HUES64 (cell line): ENCODE measurements around the gene DGKB.

Source experiments
- H3K27ac ChIP-seq: 2 replicates; pipeline ENCODE4 v1.7.0; 2013; ENCODE audit warnings: low read depth, low read length, inconsistent platforms
- H3K27me3 ChIP-seq: 2 replicates; pipeline ENCODE4 v1.6.1; 2013; ENCODE audit warnings: mild to moderate bottlenecking, low read length; ENCODE audit not compliant: insufficient read depth
- H3K36me3 ChIP-seq: 2 replicates; pipeline ENCODE4 v1.6.1; 2013; ENCODE audit warnings: mild to moderate bottlenecking, low read length; ENCODE audit not compliant: insufficient read depth
- H3K4me1 ChIP-seq: 2 replicates; pipeline ENCODE4 v1.6.1; 2013; ENCODE audit warnings: mild to moderate bottlenecking, low read length, moderate library complexity; ENCODE audit not compliant: insufficient read depth
- H3K4me3 ChIP-seq: 2 replicates; pipeline ENCODE4 v1.5.1; 2013; ENCODE audit warnings: mild to moderate bottlenecking, low read length, moderate library complexity
- H3K9ac ChIP-seq: 2 replicates; pipeline ENCODE4 v1.6.1; 2013; ENCODE audit warnings: mild to moderate bottlenecking, low read depth, low read length
- H3K9me3 ChIP-seq: 2 replicates; pipeline ENCODE4 v1.6.1; 2013; ENCODE audit warnings: low read depth, low read length; ENCODE audit not compliant: insufficient read depth
- WGBS: fragments of 150-250, 120-280 bp; methylation state at CpG from one replicate; pipeline ENCODE4 v1.1.7; 2013; ENCODE audit warnings: missing lambda C conversion rate; 5-methylcytosine and 5-hydroxymethylcytosine counted together

DGKB gene

DNA sequence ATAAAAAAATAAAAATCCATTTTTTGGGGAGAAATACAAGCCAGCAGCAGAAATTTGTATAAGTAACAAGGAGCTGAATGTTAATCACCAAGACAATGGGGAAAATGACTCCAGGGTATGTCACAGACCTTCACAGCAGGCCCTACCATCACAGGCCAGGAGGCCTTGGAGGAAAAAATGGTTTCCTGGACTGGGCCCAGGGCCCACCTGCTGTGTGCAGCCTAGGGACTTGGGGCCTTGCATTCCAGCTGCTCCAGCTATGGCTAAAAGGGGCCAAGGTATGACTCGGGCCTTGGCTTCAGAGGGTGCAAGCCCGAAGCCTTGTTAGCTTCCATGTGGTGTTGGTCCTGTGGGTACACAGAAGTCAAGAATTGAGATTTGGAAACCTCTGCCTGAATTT is 126.3 kb downstream of the DGKB start:
- no peak overlapping the region for H3K9ac ChIP-seq
- no peak overlapping the region for H3K27ac ChIP-seq
- no peaks in the 10 kb centered on the region for H3K36me3 ChIP-seq
- peaks cover 22% of the 10 kb centered on the region for H3K9me3 ChIP-seq
- H3K27me3 ChIP-seq = no peaks in the 10 kb centered on the region
- 95% methylated on average over 2 of the region's 2 CpGs for WGBS
- 0 out of 2 replicates have a peak, but pooled peaks cover 5% of the 10 kb centered on the region for H3K4me1 ChIP-seq
- H3K4me3 ChIP-seq = no peak overlapping the region

DNA sequence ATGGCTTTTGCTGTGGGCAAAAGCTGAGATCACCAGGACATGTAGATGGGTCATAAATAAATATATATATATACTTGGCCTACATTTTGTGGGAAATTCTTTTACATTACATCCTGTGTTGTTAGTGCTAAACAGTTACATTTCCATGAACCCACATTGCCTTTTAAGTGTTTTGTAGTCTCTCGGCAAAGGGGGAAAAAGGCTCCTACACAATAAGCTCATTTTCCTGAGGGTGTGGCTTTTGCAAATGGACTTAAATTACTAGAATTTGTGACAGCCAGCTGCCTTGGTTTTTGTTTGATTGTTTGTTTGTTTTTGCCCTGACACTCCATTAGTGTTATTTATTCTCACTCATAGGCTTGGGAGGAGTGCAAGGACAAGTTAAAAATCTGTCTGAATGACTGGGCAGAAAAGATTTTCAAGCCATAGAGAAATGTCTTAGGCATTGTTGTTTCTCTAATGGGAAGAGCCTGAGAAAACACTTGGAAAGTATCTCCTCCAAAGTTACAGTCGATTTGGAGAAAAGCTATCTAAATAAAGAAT is 128.8 kb downstream of the DGKB start:
- no peak overlapping the region for H3K27ac ChIP-seq
- 78% methylated on average over 1 of the region's 2 CpGs for WGBS
- no peak overlapping the region for H3K9ac ChIP-seq
- H3K36me3 ChIP-seq = no peaks in the 10 kb centered on the region
- H3K4me3 ChIP-seq = no peak overlapping the region
- no peaks in the 10 kb centered on the region for H3K27me3 ChIP-seq
- peaks cover 15% of the 10 kb centered on the region; the same call in 1 of the 2 replicates for H3K4me1 ChIP-seq
- H3K9me3 ChIP-seq = peaks cover 22% of the 10 kb centered on the region

DNA sequence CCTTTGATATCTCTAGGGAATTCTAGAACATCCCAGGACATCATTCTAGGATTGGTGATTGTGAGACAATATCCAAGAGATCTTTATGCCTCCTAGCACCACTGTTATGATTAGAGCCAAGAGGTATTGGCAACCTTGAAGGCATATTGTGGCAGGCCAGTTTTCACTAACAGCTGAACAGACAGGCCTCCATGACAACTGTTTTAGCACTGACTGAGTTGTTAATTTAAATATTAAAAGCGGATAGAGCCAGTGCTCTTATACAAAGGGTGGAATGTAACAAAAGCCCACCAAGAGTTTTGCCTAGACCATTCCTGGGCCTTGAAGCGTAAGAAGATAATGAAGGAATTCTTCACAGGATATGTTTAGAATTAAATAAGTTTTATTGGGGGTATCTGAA is 131.9 kb downstream of the DGKB start:
- Histone ChIP-seq H3K4me1 (peaks cover 15% of the 10 kb centered on the region; the same call in 1 of the 2 replicates), H3K36me3 (no peaks in the 10 kb centered on the region), H3K27me3 (no peaks in the 10 kb centered on the region), H3K27ac (no peak overlapping the region), H3K9ac (no peak overlapping the region), H3K9me3 (0 out of 2 replicates have a peak, but pooled peaks cover 2% of the 10 kb centered on the region), H3K4me3 (no peak overlapping the region)
- 84% methylated on average over 2 of the region's 2 CpGs for WGBS

DNA sequence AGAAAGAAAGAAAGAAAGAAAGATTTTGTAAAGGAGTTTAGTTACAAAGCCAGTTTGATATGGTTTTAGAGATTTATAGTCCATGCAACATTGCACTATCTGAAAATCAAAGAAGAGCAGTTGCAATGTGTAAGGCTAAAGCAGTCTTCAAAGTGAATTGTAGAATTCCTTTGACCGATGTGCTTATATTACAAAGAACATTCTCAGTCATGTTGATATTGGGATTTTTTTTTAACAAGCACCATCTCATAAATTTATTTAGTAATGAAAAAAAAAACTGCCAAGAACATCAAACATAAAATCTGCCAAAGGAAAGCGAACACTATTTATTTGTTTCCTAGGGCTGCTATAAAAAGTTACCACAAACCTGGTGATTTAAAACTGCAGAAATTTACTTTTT is 133.3 kb downstream of the DGKB start:
- WGBS = 100% methylated on average over 1 of the region's 2 CpGs
- no peak overlapping the region for H3K4me3 ChIP-seq
- no peak overlapping the region for H3K27ac ChIP-seq
- no peaks in the 10 kb centered on the region for H3K27me3 ChIP-seq
- no peaks in the 10 kb centered on the region for H3K36me3 ChIP-seq
- H3K9me3 ChIP-seq = no peaks in the 10 kb centered on the region
- H3K4me1 ChIP-seq = peaks cover 15% of the 10 kb centered on the region; the same call in 1 of the 2 replicates
- H3K9ac ChIP-seq = no peak overlapping the region

DNA sequence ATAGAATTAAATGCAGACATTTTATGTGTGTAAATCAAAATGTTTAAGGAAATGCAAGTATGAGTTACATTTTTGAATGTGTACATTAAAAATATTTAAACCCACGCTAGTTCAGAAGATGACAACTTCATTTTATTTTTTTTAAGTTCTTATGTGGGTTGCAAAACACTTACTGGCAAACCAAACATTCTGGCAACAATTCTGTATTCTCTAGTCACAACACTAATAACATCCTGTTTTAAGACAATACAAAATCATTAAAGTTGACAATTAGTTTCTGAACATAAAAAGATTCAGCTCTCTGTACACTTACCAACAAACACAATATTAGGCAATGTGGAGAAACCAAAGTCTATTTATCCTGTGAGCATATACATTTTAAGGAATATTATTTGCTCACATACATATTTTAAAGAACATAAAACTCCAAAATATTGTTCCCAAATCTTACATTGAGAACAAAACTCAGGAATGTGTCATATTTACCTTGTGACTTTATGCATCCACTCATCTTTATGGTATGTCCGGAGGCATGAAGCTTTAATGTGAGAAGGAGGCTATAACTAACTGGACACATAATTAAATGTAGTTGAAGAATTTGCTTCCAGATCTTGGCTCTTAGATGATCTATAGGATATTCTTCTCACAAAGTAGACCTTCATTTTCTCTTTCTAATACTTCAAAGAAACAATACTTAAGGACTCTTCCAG is 134.7 kb downstream of the DGKB start:
- Histone ChIP-seq H3K9me3 (no peaks in the 10 kb centered on the region), H3K4me3 (no peak overlapping the region), H3K9ac (no peak overlapping the region), H3K27ac (no peak overlapping the region), H3K4me1 (peaks cover 10% of the 10 kb centered on the region; the same call in 1 of the 2 replicates), H3K36me3 (no peaks in the 10 kb centered on the region), H3K27me3 (no peaks in the 10 kb centered on the region)
- WGBS = 100% methylated on average over 1 of the region's 2 CpGs

DNA sequence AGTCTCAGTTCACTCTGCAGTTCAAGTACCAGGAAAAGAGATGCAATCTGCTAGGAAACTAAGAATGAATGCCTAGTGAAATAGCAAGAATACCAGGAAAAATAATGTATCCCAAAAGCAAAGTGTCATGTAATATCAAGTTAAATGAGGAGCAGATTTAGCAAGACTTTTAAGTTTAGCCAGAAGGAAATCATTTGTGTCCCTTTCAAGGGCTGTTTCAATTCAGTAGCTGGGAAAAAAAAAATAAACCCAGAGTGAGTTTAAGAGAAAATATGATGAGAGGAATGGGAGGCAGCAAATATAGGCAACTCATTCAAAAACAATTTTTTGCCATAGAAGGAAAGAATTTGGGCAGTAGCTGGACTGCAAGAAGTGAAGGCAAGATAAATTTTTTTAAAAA is 135.8 kb downstream of the DGKB start:
- H3K27ac ChIP-seq = no peak overlapping the region
- no peaks in the 10 kb centered on the region for H3K9me3 ChIP-seq
- peaks cover 10% of the 10 kb centered on the region; the same call in 1 of the 2 replicates for H3K4me1 ChIP-seq
- no peaks in the 10 kb centered on the region for H3K27me3 ChIP-seq
- no peaks in the 10 kb centered on the region for H3K36me3 ChIP-seq
- H3K4me3 ChIP-seq = no peak overlapping the region
- no peak overlapping the region for H3K9ac ChIP-seq

DNA sequence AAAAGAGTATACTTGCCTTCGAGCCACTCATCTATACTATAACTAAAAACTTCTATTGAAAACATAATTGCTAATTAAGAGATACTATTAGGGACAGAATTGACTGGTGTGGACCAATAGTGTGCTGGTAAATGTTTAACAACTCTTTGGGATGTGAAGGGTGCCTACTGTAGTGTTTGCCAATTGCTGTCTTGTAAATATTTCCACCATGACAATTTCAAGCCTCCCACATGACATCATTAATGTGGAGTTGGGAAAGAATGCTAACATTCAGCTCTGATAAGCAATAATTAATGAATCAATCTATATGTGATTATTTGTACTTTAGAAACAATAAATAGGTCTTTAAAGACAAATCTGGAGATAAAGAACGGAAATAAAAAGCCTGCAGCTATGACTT is 136.8 kb downstream of the DGKB start:
- Histone ChIP-seq H3K27ac (no peak overlapping the region), H3K9me3 (no peaks in the 10 kb centered on the region), H3K4me3 (no peak overlapping the region), H3K36me3 (no peaks in the 10 kb centered on the region), H3K9ac (no peak overlapping the region), H3K4me1 (peaks cover 6% of the 10 kb centered on the region; the same call in 1 of the 2 replicates), H3K27me3 (no peaks in the 10 kb centered on the region)
- 100% methylated on average over 1 of the region's 2 CpGs for WGBS

DNA sequence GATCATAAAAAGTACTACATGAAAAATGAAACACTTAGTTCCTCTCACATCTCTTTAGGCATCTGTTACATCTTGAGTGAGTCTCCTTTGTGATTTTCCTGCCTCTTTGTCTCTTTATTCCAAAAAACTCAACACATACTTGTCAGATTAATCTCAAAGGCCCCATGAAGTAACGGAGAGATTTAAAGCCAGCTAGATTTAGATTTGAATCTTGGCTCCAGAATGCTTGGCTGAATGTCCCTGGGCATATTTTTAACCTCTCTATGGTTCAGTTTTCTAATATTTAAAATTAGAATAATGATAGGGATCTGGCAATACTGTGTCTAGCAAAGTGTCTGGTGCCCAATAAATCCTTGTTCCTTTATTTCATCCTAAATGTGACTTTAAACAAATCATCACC is 140.0 kb downstream of the DGKB start:
- Histone ChIP-seq H3K27ac (no peak overlapping the region), H3K4me1 (no peaks in the 10 kb centered on the region)
- WGBS = 100% methylated on average over 1 of the region's 1 CpG

DNA sequence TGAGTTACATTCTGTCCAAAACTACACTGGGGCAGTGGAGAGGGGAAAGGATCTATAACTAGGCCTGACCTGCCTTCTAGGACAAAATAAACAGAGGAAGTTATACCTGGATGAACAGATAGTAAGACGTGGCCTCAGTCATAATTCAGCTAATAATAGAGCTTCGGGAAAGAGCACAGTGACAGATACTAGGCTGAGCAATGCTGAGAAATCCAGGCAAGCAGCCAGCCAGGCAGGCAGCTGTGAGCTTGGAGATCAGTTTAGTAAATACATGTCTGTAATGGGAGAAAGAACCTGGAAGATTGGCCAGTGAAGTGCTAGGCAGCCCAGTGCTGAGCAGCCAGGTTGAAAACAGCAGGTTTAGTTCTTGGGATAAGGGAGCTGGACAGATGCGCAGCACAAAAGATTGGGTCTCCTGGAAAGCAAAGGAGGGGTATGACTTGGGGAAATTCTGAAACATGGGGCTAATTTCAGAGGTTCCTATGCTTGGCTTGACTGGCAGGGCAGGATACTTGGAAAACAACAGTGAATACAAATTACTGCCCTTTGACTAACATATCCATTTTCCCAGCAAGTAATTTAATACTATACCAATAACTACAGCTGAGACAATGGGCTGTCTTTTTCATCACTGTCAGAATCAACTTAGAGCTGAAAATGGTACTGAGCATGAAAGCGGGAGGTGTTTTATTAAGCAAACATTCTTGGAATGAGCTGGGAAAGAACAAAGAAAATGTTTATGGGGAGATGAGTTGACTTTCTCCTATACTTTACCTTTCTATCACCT is 140.8 kb downstream of the DGKB start:
- H3K4me1 ChIP-seq = no peaks in the 10 kb centered on the region
- no peak overlapping the region for H3K4me3 ChIP-seq
- no peak overlapping the region for H3K27ac ChIP-seq
- no peak overlapping the region for H3K9ac ChIP-seq
- 93% methylated on average over 4 of the region's 4 CpGs for WGBS
- no peaks in the 10 kb centered on the region for H3K9me3 ChIP-seq
- no peaks in the 10 kb centered on the region for H3K36me3 ChIP-seq
- no peaks in the 10 kb centered on the region for H3K27me3 ChIP-seq

More for the DNA sequence above, 140.0 kb downstream of the DGKB start:
- Histone ChIP-seq H3K27me3 (no peaks in the 10 kb centered on the region), H3K9me3 (no peaks in the 10 kb centered on the region), H3K4me3 (no peak overlapping the region), H3K9ac (no peak overlapping the region), H3K36me3 (no peaks in the 10 kb centered on the region)

DNA sequence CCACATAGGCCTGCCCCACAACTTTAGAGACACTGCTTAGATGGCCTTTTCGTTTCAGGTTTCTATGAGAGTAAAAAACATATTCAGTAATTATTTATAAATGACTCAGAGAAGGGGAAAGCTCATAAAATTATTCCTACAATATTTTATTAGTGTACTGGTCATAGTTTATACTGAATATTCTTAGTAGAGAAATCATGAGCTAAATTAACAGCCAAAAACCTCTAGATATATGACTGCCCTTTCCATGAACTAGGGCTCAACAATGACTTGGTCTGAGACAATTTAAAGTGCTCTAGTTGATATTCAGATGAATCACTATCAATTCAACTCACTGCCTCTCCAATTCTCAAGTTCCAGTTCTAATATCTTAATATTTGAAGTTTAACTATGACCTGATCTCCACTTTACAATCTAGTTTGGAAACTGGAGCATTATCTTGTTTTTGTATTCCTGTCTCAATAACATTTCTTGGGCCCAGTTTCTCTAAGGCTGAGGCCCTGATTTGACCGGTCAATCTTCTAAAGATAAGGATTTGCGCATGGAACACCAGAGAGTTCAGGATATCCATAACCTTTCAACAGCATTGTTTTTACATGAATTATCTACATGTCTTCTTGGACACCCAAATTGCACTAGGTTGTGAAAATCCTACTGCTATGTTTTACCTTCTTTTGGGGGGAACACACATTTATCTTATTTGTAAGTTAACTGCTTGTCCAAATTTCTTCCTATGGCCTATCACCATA is 141.6 kb downstream of the DGKB start:
- H3K27me3 ChIP-seq = no peaks in the 10 kb centered on the region
- no peak overlapping the region for H3K9ac ChIP-seq
- WGBS = 99% methylated on average over 2 of the region's 3 CpGs
- H3K4me3 ChIP-seq = no peak overlapping the region
- H3K27ac ChIP-seq = no peak overlapping the region
- no peaks in the 10 kb centered on the region for H3K36me3 ChIP-seq
- no peaks in the 10 kb centered on the region for H3K4me1 ChIP-seq
- no peaks in the 10 kb centered on the region for H3K9me3 ChIP-seq

DNA sequence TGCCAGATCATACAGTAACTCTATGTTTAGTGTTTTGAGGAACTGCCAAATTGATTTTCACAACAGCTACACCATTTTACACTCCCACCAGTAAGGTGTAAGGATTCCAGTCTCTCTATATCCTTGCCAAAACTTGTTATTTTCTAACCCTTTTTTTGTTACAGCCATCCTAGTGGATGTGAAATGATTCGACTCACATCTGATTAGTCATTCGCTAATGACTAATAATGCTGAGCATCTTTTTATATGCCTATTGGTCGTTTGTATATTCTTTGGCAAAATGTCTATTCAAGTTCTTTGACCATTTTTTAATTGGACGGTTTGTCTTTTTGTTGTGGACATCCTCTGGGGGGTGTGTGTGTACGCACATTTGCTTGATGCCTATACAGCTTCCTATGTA is 142.8 kb downstream of the DGKB start:
- Histone ChIP-seq H3K27ac (no peak overlapping the region), H3K4me1 (no peaks in the 10 kb centered on the region), H3K36me3 (no peaks in the 10 kb centered on the region), H3K4me3 (no peak overlapping the region), H3K27me3 (no peaks in the 10 kb centered on the region), H3K9ac (no peak overlapping the region), H3K9me3 (no peaks in the 10 kb centered on the region)
- WGBS = 93% methylated on average over 5 of the region's 5 CpGs
